ENCODE results near the gene ZNF335. TPM values are rescaled to one million over a fixed set of nuclear protein-coding genes. Genes with fewer than 3 reads are reported as not detected.

ZNF335 gene
- total and polyA plus RNA-seq, 2 of the 13 experiments (the other 11 are each of a cell fraction or from before 2014, with no cell fraction given) = 9.7 to 13.7 TPM

GRCh38 chr20:45963059-45964005 lies 8.7 kb downstream of the ZNF335 start (continued):
- TF ChIP-seq ZNF704 (CRISPR knock-in tag; IDR thresholded peaks at IDR 0.05; ENCODE audit: borderline replicate concordance) (no peak), RBAK (CRISPR knock-in tag; IDR thresholded peaks at IDR 0.05) (no peak), ZNF138 (CRISPR knock-in tag; IDR thresholded peaks at IDR 0.05; ENCODE audit: low read depth) (no peak), NPAS2 (CRISPR knock-in tag; IDR thresholded peaks at IDR 0.05; ENCODE audit: borderline replicate concordance) (no peak), ZFP36L2 (CRISPR knock-in tag; IDR thresholded peaks at IDR 0.05) (0 out of 2 replicates have a peak, but pooled peaks have one; percentile 61), ZNF484 (CRISPR knock-in tag; IDR thresholded peaks at IDR 0.05; ENCODE audit: borderline replicate concordance, low read depth) (no peak), AGO2 (optimal IDR thresholded peaks at IDR 0.05; ENCODE audit: low read depth, low read length) (peak; percentile 62), ZNF503 (CRISPR knock-in tag; IDR thresholded peaks at IDR 0.05) (no peak), ZFP82 (CRISPR knock-in tag; IDR thresholded peaks at IDR 0.05; ENCODE audit: borderline replicate concordance) (no peak), RFX1 (IDR thresholded peaks at IDR 0.05) (no peak), SRSF4 (IDR thresholded peaks at IDR 0.05; ENCODE audit: low read depth, low read length, poor library complexity, severe bottlenecking) (no peak), ZNF318 (CRISPR knock-in tag; IDR thresholded peaks at IDR 0.05) (peak; percentile 95), MAZ (IDR thresholded peaks at IDR 0.05; ENCODE audit: borderline replicate concordance, low read depth, low read length) (no peak), MAZ (CRISPR knock-in tag; IDR thresholded peaks at IDR 0.05; ENCODE audit: low read depth) (no peak), NFKB2 (CRISPR knock-in tag; IDR thresholded peaks at IDR 0.05; ENCODE audit: borderline replicate concordance) (peak; percentile 16; the same call in 1 of the 2 replicates)

All from HepG2 (cell line).